Keratinocyte (primary cell): Measurements from ENCODE around the gene TRIM65.

Experiments
- EZH2 ChIP-seq: IDR thresholded peaks from one replicate; pipeline ENCODE4 v1.6.1; 2012; ENCODE audit warnings: inconsistent platforms, mild to moderate bottlenecking, low read length, moderate library complexity
- TF ChIP-seq, protein P1 (sequence below), 3 experiments: IDR thresholded peaks in 1 of 3; conservative IDR thresholded peaks in 1 of 3; optimal IDR thresholded peaks in 1 of 3; 2 replicates in 2 of 3; 3 replicates in 1 of 3; pipeline versions ENCODE3 to v1.5.1; 2011; ENCODE audit warnings: low read length in 3 of 3, mild to moderate bottlenecking in 3 of 3, moderate library complexity in 2 of 3, control low read depth in 1 of 3, inconsistent platforms in 1 of 3; ENCODE audit not compliant: insufficient read depth in 2 of 3; ENCODE audit errors: extremely low read depth in 1 of 3

GRCh38 chr17:75921596-75921995 lies 24.8 kb upstream of the TRIM65 start:
- TF ChIP-seq, protein P1, sequence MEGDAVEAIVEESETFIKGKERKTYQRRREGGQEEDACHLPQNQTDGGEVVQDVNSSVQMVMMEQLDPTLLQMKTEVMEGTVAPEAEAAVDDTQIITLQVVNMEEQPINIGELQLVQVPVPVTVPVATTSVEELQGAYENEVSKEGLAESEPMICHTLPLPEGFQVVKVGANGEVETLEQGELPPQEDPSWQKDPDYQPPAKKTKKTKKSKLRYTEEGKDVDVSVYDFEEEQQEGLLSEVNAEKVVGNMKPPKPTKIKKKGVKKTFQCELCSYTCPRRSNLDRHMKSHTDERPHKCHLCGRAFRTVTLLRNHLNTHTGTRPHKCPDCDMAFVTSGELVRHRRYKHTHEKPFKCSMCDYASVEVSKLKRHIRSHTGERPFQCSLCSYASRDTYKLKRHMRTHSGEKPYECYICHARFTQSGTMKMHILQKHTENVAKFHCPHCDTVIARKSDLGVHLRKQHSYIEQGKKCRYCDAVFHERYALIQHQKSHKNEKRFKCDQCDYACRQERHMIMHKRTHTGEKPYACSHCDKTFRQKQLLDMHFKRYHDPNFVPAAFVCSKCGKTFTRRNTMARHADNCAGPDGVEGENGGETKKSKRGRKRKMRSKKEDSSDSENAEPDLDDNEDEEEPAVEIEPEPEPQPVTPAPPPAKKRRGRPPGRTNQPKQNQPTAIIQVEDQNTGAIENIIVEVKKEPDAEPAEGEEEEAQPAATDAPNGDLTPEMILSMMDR (optimal IDR thresholded peaks at IDR 0.05 in 1 of 3, IDR thresholded peaks at IDR 0.05 in 1 of 3, conservative IDR thresholded peaks at IDR 0.05 in 1 of 3; ENCODE audit: extremely low read depth in 1 of 3, insufficient read depth in 2 of 3, low read length in 3 of 3), result no peak
- TF ChIP-seq EZH2, result no peak
